GM21367 (cell line): ENCODE results near the gene FILIP1L.
A peak's percentile ranks its signal among the peaks of the same experiment; 100 is the strongest.

Source experiments
- ATAC-seq: cut with Tn5 transposase; IDR thresholded peaks from one replicate; pipeline ENCODE4 v1.9.1; 2021; ENCODE audit not compliant: unreplicated experiment

Gene FILIP1L

GRCh38 chr3:99818818-99819217, 295.5 kb downstream of the FILIP1L start:
- ATAC-seq = no peak

GRCh38 chr3:99817437-99818240, 296.7 kb downstream of the FILIP1L start, which contains the start of gene CMSS1:
Gene CMSS1 (plus strand): TSS chr3:99817862.
- ATAC-seq = peak; percentile 97

GRCh38 chr3:99817047-99817436, 297.3 kb downstream of the FILIP1L start:
- ATAC-seq = no peak

- no peak for ATAC-seq
Observed at GRCh38 chr3:99810403-99810802, 303.9 kb downstream of the FILIP1L start.

- ATAC-seq = no peak
Observed at GRCh38 chr3:99809565-99809964, 304.7 kb downstream of the FILIP1L start.

GRCh38 chr3:99808163-99808794, 306.0 kb downstream of the FILIP1L start:
- ATAC-seq = peak; percentile 60

- ATAC-seq = no peak
Observed at GRCh38 chr3:99805160-99805559, 309.1 kb downstream of the FILIP1L start.

- ATAC-seq = no peak
Observed at GRCh38 chr3:99803297-99803696, 311.0 kb downstream of the FILIP1L start.

GRCh38 chr3:99799422-99799821, 314.9 kb downstream of the FILIP1L start:
- no peak for ATAC-seq

GRCh38 chr3:99795573-99795972, 318.7 kb downstream of the FILIP1L start:
- ATAC-seq = no peak

- ATAC-seq = no peak
Observed at GRCh38 chr3:99794485-99794884, 319.8 kb downstream of the FILIP1L start.

GRCh38 chr3:99789011-99789721, 325.1 kb downstream of the FILIP1L start:
- peak; percentile 94 for ATAC-seq
